Right cardiac atrium (tissue), 5 donors: ENCODE data around the gene PAK2. TPM values are rescaled to one million over a fixed set of nuclear protein-coding genes. Genes with fewer than 3 reads are reported as not detected.
"Not testable (repeated sequence)": the region's sequence is repeated elsewhere in the genome, so short reads cannot be mapped to it uniquely, and the experiment has no call there.

Source experiments
- ATAC-seq, 2 donors: fragments of 200-7000 bp; cut with Tn5 transposase; one replicate each; pipeline versions ENCODE4 v1.8.0 to v1.9.1; 2020; ENCODE audit warnings: moderate library complexity in 2 of 2, mild to moderate bottlenecking in 1 of 2
- DNase-seq, 3 donors: peaks; one replicate each; pipeline ENCODE4 v3.0.0-alpha.2; 2020
- H3K27ac ChIP-seq: one replicate; pipeline ENCODE4 v1.5.1; 2013; ENCODE audit warnings: mild to moderate bottlenecking, low read length, control low read depth, moderate library complexity
- H3K27me3 ChIP-seq: one replicate; pipeline ENCODE4 v1.6.1; 2013; ENCODE audit not compliant: control insufficient read depth, insufficient read depth
- H3K4me1 ChIP-seq: one replicate; pipeline ENCODE4 v1.6.1; 2013; ENCODE audit warnings: low read length; ENCODE audit not compliant: control insufficient read depth, insufficient read depth
- H3K4me3 ChIP-seq: one replicate; pipeline ENCODE4 v1.5.1; 2013; ENCODE audit warnings: low read length, control low read depth
- H3K9me3 ChIP-seq: one replicate; pipeline ENCODE4 v1.6.1; 2013; ENCODE audit warnings: low read length; ENCODE audit not compliant: control insufficient read depth
- WGBS: extraction: QIAGEN DNeasy Blood & Tissue Kit; methylation state at CpG from one replicate; pipeline ENCODE4 v1.1.7; 2013; 5-methylcytosine and 5-hydroxymethylcytosine counted together
- intact Hi-C, 4 donors: fragments of 100-400 bp; cut with DNase I; formaldehyde crosslinking; loops; one replicate each; pipeline versions ENCODE4 v1.11.0 to v1.14.0; 2022 to 2023
- polyA plus RNA-seq: library from polyadenylated mRNA; stranded (reverse); fragments of 200-250 nt; gene quantifications from one replicate; pipeline ENCODE4 v1.2.3, GENCODE V29; 2013
- total RNA-seq, 4 donors: library from RNA; stranded (reverse); fragmentation: NEBNext Ultra II Directional; extraction: Animal tissue kit (Norgen Biotek cat#: 25700); gene quantifications; one replicate each; pipeline ENCODE4 v1.2.1, GENCODE V29; 2021
- donor health status: healthy with polysubstance abuse.
- donor health status: DM: no; HTN: yes; CAD: no.
- donor health status: DM: no; HTN: no; CAD: no.
- donor health status: DM: no; HTN: yes; CAD: no; lungs with severe emphysema.
- donor health status: DM: yes; HTN: yes; CAD: no.

PAK2 gene
- total and polyA plus RNA-seq, 5 donors = 21.8 to 84.2 (median 48.0) TPM

GRCh38 chr3:196849180-196849741, 109.6 kb downstream of the PAK2 start:
- Histone ChIP-seq H3K9me3 (no peaks in the 10 kb centered on the region), H3K27ac (no peak overlapping the region), H3K4me3 (no peak overlapping the region), H3K27me3 (no peaks in the 10 kb centered on the region), H3K4me1 (no peaks in the 10 kb centered on the region)
- WGBS = 76% methylated on average over 11 of the region's 11 CpGs
- no peak for DNase-seq
- no peak for ATAC-seq
- intact Hi-C loops = no loop called here

GRCh38 chr3:196863000-196863399, 123.3 kb downstream of the PAK2 start:
- H3K4me3 ChIP-seq, H3K27ac ChIP-seq, H3K9me3 ChIP-seq, H3K4me1 ChIP-seq, DNase-seq, ATAC-seq, H3K27me3 ChIP-seq: not testable (repeated sequence)
- intact Hi-C loops = loop anchor here in 1 of 4 donors (10.0 kb wide), 1 partner anchor 82 kb away; the partner anchor contains the start of gene NCBP2
- WGBS = 93% methylated on average over 8 of the region's 8 CpGs

- Histone ChIP-seq H3K9me3 (no peaks in the 10 kb centered on the region), H3K4me3 (peak overlapping the region; percentile 82), H3K27me3 (no peaks in the 10 kb centered on the region), H3K4me1 (no peaks in the 10 kb centered on the region), H3K27ac (peak overlapping the region; percentile 84)
- 36% methylated on average over 6 of the region's 6 CpGs for WGBS
- DNase-seq (no peak), ATAC-seq (no peak)
- intact Hi-C loops = loop anchor here in 2 of 4 donors (5.0 to 10.0 kb wide), 2 partner anchors 75 to 78 kb away; partner anchors contain the start of gene NCBP2 (in 2 of the 2)
These were observed 127.5 kb downstream of the PAK2 start for GRCh38 chr3:196867155-196867506.

- DNase-seq (peak; percentile 92 to 97 (median 97)), ATAC-seq (peak; percentile 99)
- intact Hi-C loops = loop anchor here in 2 of 4 donors (5.0 to 10.0 kb wide), 2 partner anchors 75 to 77 kb away; partner anchors contain the start of gene NCBP2 (in 2 of the 2)
- under 1% methylated on average over 93 of the region's 93 CpGs for WGBS
- peak within 1 kb of the TSS; percentile 94 for H3K27ac ChIP-seq
- H3K9me3 ChIP-seq = no peaks in the 10 kb centered on the region
- H3K4me3 ChIP-seq = peak within 1 kb of the TSS; percentile 82
- no peaks in the 10 kb centered on the region for H3K27me3 ChIP-seq
- no peaks in the 10 kb centered on the region for H3K4me1 ChIP-seq
These were observed 128.0 kb downstream of the PAK2 start, which contains the start of gene SENP5 for GRCh38 chr3:196867507-196868296. TSS of gene SENP5 (plus strand) at chr3:196867920. CDS start at chr3:196885182, 17,262 bp downstream.

- intact Hi-C loops = loop anchor here in 2 of 4 donors (5.0 to 10.0 kb wide), 2 partner anchors 74 to 77 kb away; partner anchors contain the start of gene NCBP2 (in 2 of the 2)
- Histone ChIP-seq H3K9me3 (no peaks in the 10 kb centered on the region), H3K27ac (peak overlapping the region; percentile 94), H3K27me3 (no peaks in the 10 kb centered on the region), H3K4me1 (no peaks in the 10 kb centered on the region), H3K4me3 (peak overlapping the region; percentile 82)
- DNase-seq = no peak
- ATAC-seq = peak; percentile 4 to 27
- under 1% methylated on average over 29 of the region's 29 CpGs for WGBS
These were observed 128.6 kb downstream of the PAK2 start for GRCh38 chr3:196868297-196868661.

GRCh38 chr3:196872316-196872715, 132.7 kb downstream of the PAK2 start:
- peaks cover 2% of the 10 kb centered on the region for H3K4me1 ChIP-seq
- no peak overlapping the region for H3K27ac ChIP-seq
- no peaks in the 10 kb centered on the region for H3K9me3 ChIP-seq
- no peak overlapping the region for H3K4me3 ChIP-seq
- intact Hi-C loops = no loop called here
- DNase-seq (no peak), ATAC-seq (no peak)
- 73% methylated on average over 4 of the region's 4 CpGs for WGBS
- no peaks in the 10 kb centered on the region for H3K27me3 ChIP-seq

- H3K4me1 ChIP-seq, H3K4me3 ChIP-seq, H3K27ac ChIP-seq, DNase-seq, ATAC-seq, H3K27me3 ChIP-seq, intact Hi-C loops, H3K9me3 ChIP-seq: not testable (repeated sequence)
- WGBS = 91% methylated on average over 7 of the region's 7 CpGs
These were observed 134.9 kb downstream of the PAK2 start for GRCh38 chr3:196874511-196875094.

- Histone ChIP-seq H3K9me3 (no peaks in the 10 kb centered on the region), H3K4me3 (no peak overlapping the region), H3K27ac (no peak overlapping the region), H3K27me3 (no peaks in the 10 kb centered on the region), H3K4me1 (peaks cover 2% of the 10 kb centered on the region)
- 81% methylated on average over 2 of the region's 2 CpGs for WGBS
- DNase-seq = no peak
- ATAC-seq = no peak
- intact Hi-C loops = no loop called here
These were observed 135.6 kb downstream of the PAK2 start for GRCh38 chr3:196875258-196875657.

Other genes with a start within 250 kb of the PAK2 start
- gene RNF168, start 236.1 kb upstream of the PAK2 start, total RNA-seq = 10 to 100 TPM; 18.5 to 24.9 (median 22.6) TPM
- gene RNF168, start 236.1 kb upstream of the PAK2 start, polyA plus RNA-seq = 6.8 TPM
- gene SMCO1, start 224.5 kb upstream of the PAK2 start, total RNA-seq = 10 to 100 TPM; 12.1 to 48.1 (median 34.7) TPM
- gene SMCO1, start 224.5 kb upstream of the PAK2 start, polyA plus RNA-seq = 46.1 TPM
- gene WDR53, start 171.3 kb upstream of the PAK2 start, total RNA-seq = 10 to 100 TPM in 2 of 4 donors, 1 to 10 TPM in 2; 8.3 to 10.2 (median 9.6) TPM
- gene WDR53, start 171.3 kb upstream of the PAK2 start, polyA plus RNA-seq = 10.3 TPM
- 1 to 10 TPM; 4.9 to 7.6 (median 6.9) TPM for gene FBXO45, start 171.2 kb upstream of the PAK2 start, total RNA-seq
- 3.0 TPM for gene FBXO45, start 171.2 kb upstream of the PAK2 start, polyA plus RNA-seq
- gene NRROS, start 100.2 kb upstream of the PAK2 start, total RNA-seq = 1 to 10 TPM; 3.3 to 4.5 (median 3.6) TPM
- 2.2 TPM for gene NRROS, start 100.2 kb upstream of the PAK2 start, polyA plus RNA-seq
- 1 to 10 TPM; 1.3 to 2.4 (median 1.7) TPM for gene CEP19, start 27.6 kb upstream of the PAK2 start, total RNA-seq
- gene CEP19, start 27.6 kb upstream of the PAK2 start, polyA plus RNA-seq = 1.4 TPM
- gene PIGX, start 27.5 kb upstream of the PAK2 start, total RNA-seq = 10 to 100 TPM; 15.9 to 18.4 (median 16.4) TPM
- gene PIGX, start 27.5 kb upstream of the PAK2 start, polyA plus RNA-seq = 12.0 TPM
- gene SENP5, start 128.1 kb downstream of the PAK2 start, total RNA-seq = 10 to 100 TPM; 19.9 to 31.0 (median 21.7) TPM
- gene SENP5, start 128.1 kb downstream of the PAK2 start, polyA plus RNA-seq = 9.3 TPM
- gene NCBP2, start 202.7 kb downstream of the PAK2 start, total RNA-seq = 10 to 100 TPM; 35.5 to 43.4 (median 37.0) TPM
- 30.9 TPM for gene NCBP2, start 202.7 kb downstream of the PAK2 start, polyA plus RNA-seq
- gene PIGZ, start 229.0 kb downstream of the PAK2 start, total RNA-seq = 1 to 10 TPM; 3.4 to 5.2 (median 4.3) TPM
- 3.6 TPM for gene PIGZ, start 229.0 kb downstream of the PAK2 start, polyA plus RNA-seq